ENCODE results near the gene LHFPL2. TPM values are rescaled to one million over a fixed set of nuclear protein-coding genes. Genes with fewer than 3 reads are reported as not detected.

LHFPL2 gene
- total and polyA plus RNA-seq, 9 of the 15 experiments (the other 6 are each of a cell fraction or from before 2014, with no cell fraction given) = 1.0 to 6.6 (median 4.6) TPM

- no peak for TF ChIP-seq MLLT1 (IDR thresholded peaks at IDR 0.05)
- no peak for TF ChIP-seq HNRNPUL1 (IDR thresholded peaks at IDR 0.05; ENCODE audit: low read length)
- no peak for TF ChIP-seq TAF1 (IDR thresholded peaks at IDR 0.05; ENCODE audit: control insufficient read depth, extremely low read depth, insufficient read depth, low read length, severe bottlenecking)
- peak in 1 of 2 experiments; percentile 72; a peak in 1 of 4 replicates for TF ChIP-seq ARNT (IDR thresholded peaks at IDR 0.05)
- TF ChIP-seq NONO (IDR thresholded peaks at IDR 0.05; ENCODE audit: low read depth in 2 of 2, low read length in 1 of 2) = no peak
- TF ChIP-seq PHB (CRISPR knock-in tag; IDR thresholded peaks at IDR 0.05) = no peak
- no peak for TF ChIP-seq ZKSCAN1 (IDR thresholded peaks at IDR 0.05; ENCODE audit: low read depth, low read length)
- no peak for TF ChIP-seq HMGN3 (IDR thresholded peaks at IDR 0.05; ENCODE audit: borderline replicate concordance, extremely low read depth, insufficient read length, low read depth, low read length)
- TF ChIP-seq MITF (IDR thresholded peaks at IDR 0.05) = no peak
- TF ChIP-seq TSC22D4 (tag; IDR thresholded peaks at IDR 0.05) = no peak
- no peak for TF ChIP-seq CUX1 (CRISPR knock-in tag; IDR thresholded peaks at IDR 0.05)
Measured at GRCh38 chr5:78659714-78660113, 11.1 kb upstream of the LHFPL2 start (continued).

Data from K562 (cell line).